Neural progenitor cell (in vitro differentiated cells): ENCODE data around the gene TLR9. TPM values are rescaled to one million over a fixed set of nuclear protein-coding genes. Genes with fewer than 3 reads are reported as not detected.

Experiments
- DNase-seq: peaks from one replicate; pipeline ENCODE4 v3.0.0-alpha.2; 2016; ENCODE audit warnings: low spot score
- H2AFZ ChIP-seq: fragments of 200-600 bp; sonication (generic); replicated peaks from 2 replicates; pipeline ENCODE4 v1.6.1; 2016; ENCODE audit warnings: antibody characterized with exemption
- H3F3A ChIP-seq: fragments of 200-600 bp; sonication (generic); 2 replicates; pipeline ENCODE4 v1.6.1; 2016; ENCODE audit warnings: antibody characterized with exemption, low read depth
- H3K27ac ChIP-seq: fragments of 200-600 bp; sonication (generic); 2 replicates; pipeline ENCODE4 v1.5.1; 2016; ENCODE audit warnings: mild to moderate bottlenecking
- H3K27me3 ChIP-seq: fragments of 200-600 bp; sonication (generic); 2 replicates; pipeline ENCODE4 v1.6.1; 2016; ENCODE audit warnings: mild to moderate bottlenecking, moderate library complexity
- H3K36me3 ChIP-seq: fragments of 200-600 bp; sonication (generic); 2 replicates; pipeline ENCODE4 v1.5.1; 2016
- H3K4me1 ChIP-seq: fragments of 200-600 bp; sonication (generic); 2 replicates; pipeline ENCODE4 v1.6.1; 2016; ENCODE audit warnings: mixed run types
- H3K4me2 ChIP-seq: fragments of 200-600 bp; sonication (generic); 2 replicates; pipeline ENCODE4 v1.6.1; 2016
- H3K4me3 ChIP-seq: fragments of 200-600 bp; sonication (generic); 2 replicates; pipeline ENCODE4 v1.5.1; 2016
- H3K79me2 ChIP-seq: fragments of 200-600 bp; sonication (generic); 2 replicates; pipeline ENCODE4 v1.6.1; 2016; ENCODE audit warnings: low read depth
- H3K9ac ChIP-seq: fragments of 200-600 bp; sonication (generic); 2 replicates; pipeline ENCODE4 v1.6.1; 2016
- H3K9me3 ChIP-seq: fragments of 200-600 bp; sonication (generic); 2 replicates; pipeline ENCODE4 v1.5.1; 2016; ENCODE audit warnings: low read depth
- H4K20me1 ChIP-seq: fragments of 200-600 bp; sonication (generic); 2 replicates; pipeline ENCODE4 v1.6.1; 2016; ENCODE audit warnings: low read depth
- H3K27ac Mint-ChIP-seq: 3 replicates; pipeline ENCODE4 v1.8.0; 2021; ENCODE audit warnings: mixed read lengths
- H3K27me3 Mint-ChIP-seq: 2 replicates; pipeline ENCODE4 v1.8.0; 2022; ENCODE audit warnings: low read depth, mild to moderate bottlenecking, inconsistent platforms, moderate library complexity, mixed read lengths; ENCODE audit not compliant: insufficient read depth
- H3K36me3 Mint-ChIP-seq: 3 replicates; pipeline ENCODE4 v1.8.0; 2021; ENCODE audit warnings: mixed read lengths
- H3K4me1 Mint-ChIP-seq: 3 replicates; pipeline ENCODE4 v1.8.0; 2021; ENCODE audit warnings: mixed read lengths
- H3K4me3 Mint-ChIP-seq: 3 replicates; pipeline ENCODE4 v1.8.0; 2021; ENCODE audit warnings: mild to moderate bottlenecking, moderate library complexity, mixed read lengths
- H3K9me3 Mint-ChIP-seq: 3 replicates; pipeline ENCODE4 v1.8.0; 2020; ENCODE audit warnings: mixed read lengths
- CTCF ChIP-seq: fragments of 200-600 bp; sonication (generic); IDR thresholded peaks from 2 replicates; pipeline ENCODE4 v1.5.1; 2017; ENCODE audit warnings: antibody characterized with exemption, mild to moderate bottlenecking
- EZH2 ChIP-seq: fragments of 200-600 bp; sonication (generic); IDR thresholded peaks from 2 replicates; pipeline ENCODE4 v1.6.1; 2017; ENCODE audit warnings: antibody characterized with exemption, mild to moderate bottlenecking, moderate library complexity
- EZH2phosphoT487 ChIP-seq: fragments of 200-600 bp; sonication (generic); IDR thresholded peaks from 2 replicates; pipeline ENCODE4 v1.6.1; 2017; ENCODE audit warnings: antibody characterized with exemption
- total RNA-seq: library from RNA; depleted of rRNA; stranded (reverse); fragments of >200 nt; gene quantifications from 2 replicates; pipeline ENCODE4 v1.2.3, GENCODE V29; 2015; ENCODE audit warnings: low replicate concordance

TLR9 gene
- total RNA-seq, 1 donor from 2014 or later = not detected

GRCh38 chr3:52183786-52184445 lies 41.5 kb downstream of the TLR9 start:
- H3K27me3 Mint-ChIP-seq = peaks cover 8% of the 10 kb centered on the region
- H3K4me1 Mint-ChIP-seq = peaks cover 10% of the 10 kb centered on the region
- H3K9me3 Mint-ChIP-seq = peaks cover 2% of the 10 kb centered on the region
- no peak for DNase-seq
- H3K4me3 ChIP-seq = no peak overlapping the region
- H3K27ac ChIP-seq = no peak overlapping the region
- H3K4me1 ChIP-seq = no peaks in the 10 kb centered on the region
- H2AFZ ChIP-seq = no peak overlapping the region
- no peaks in the 10 kb centered on the region for H3K36me3 Mint-ChIP-seq
- no peaks in the 10 kb centered on the region for H4K20me1 ChIP-seq
- H3K4me2 ChIP-seq = no peak overlapping the region
- H3K27me3 ChIP-seq = no peaks in the 10 kb centered on the region
- no peak for TF ChIP-seq EZH2
- no peaks in the 10 kb centered on the region for H3F3A ChIP-seq
- H3K9ac ChIP-seq = no peak overlapping the region
- H3K79me2 ChIP-seq = no peaks in the 10 kb centered on the region
- H3K9me3 ChIP-seq = no peaks in the 10 kb centered on the region
- no peak overlapping the region for H3K4me3 Mint-ChIP-seq
- H3K27ac Mint-ChIP-seq = no peak overlapping the region
- H3K36me3 ChIP-seq = no peaks in the 10 kb centered on the region

- H3K4me3 Mint-ChIP-seq = no peak overlapping the region
These were observed 42.8 kb downstream of the TLR9 start for GRCh38 chr3:52182691-52183090.

GRCh38 chr3:52182196-52182595 lies 43.2 kb downstream of the TLR9 start:
- Histone ChIP-seq H2AFZ (no peak overlapping the region), H3F3A (no peaks in the 10 kb centered on the region), H3K9me3 (no peaks in the 10 kb centered on the region), H3K4me3 (no peak overlapping the region), H4K20me1 (no peaks in the 10 kb centered on the region), H3K9ac (no peak overlapping the region), H3K36me3 (no peaks in the 10 kb centered on the region), H3K4me1 (no peaks in the 10 kb centered on the region), H3K27me3 (no peaks in the 10 kb centered on the region), H3K79me2 (no peaks in the 10 kb centered on the region), H3K27ac (no peak overlapping the region), H3K4me2 (no peak overlapping the region)
- H3K27me3 Mint-ChIP-seq = peaks cover 11% of the 10 kb centered on the region
- H3K27ac Mint-ChIP-seq = no peak overlapping the region
- H3K9me3 Mint-ChIP-seq = peaks cover 2% of the 10 kb centered on the region
- no peak for TF ChIP-seq CTCF
- no peak for TF ChIP-seq EZH2
- TF ChIP-seq EZH2phosphoT487 = no peak
- no peaks in the 10 kb centered on the region for H3K36me3 Mint-ChIP-seq
- peaks cover 14% of the 10 kb centered on the region for H3K4me1 Mint-ChIP-seq
- no peak for DNase-seq
- no peak overlapping the region for H3K4me3 Mint-ChIP-seq

More at GRCh38 chr3:52182691-52183090, 42.8 kb downstream of the TLR9 start:
- DNase-seq = no peak
- H3K9me3 ChIP-seq = no peaks in the 10 kb centered on the region
- H3K4me3 ChIP-seq = no peak overlapping the region
- Mint-ChIP-seq H3K27ac (no peak overlapping the region), H3K4me1 (peaks cover 10% of the 10 kb centered on the region), H3K9me3 (peaks cover 2% of the 10 kb centered on the region), H3K27me3 (peaks cover 11% of the 10 kb centered on the region), H3K36me3 (no peaks in the 10 kb centered on the region)
- H3F3A ChIP-seq = no peaks in the 10 kb centered on the region
- H3K4me2 ChIP-seq = no peak overlapping the region
- TF ChIP-seq EZH2phosphoT487 (no peak), CTCF (no peak), EZH2 (no peak)
- no peaks in the 10 kb centered on the region for H3K27me3 ChIP-seq
- H4K20me1 ChIP-seq = no peaks in the 10 kb centered on the region
- no peak overlapping the region for H3K9ac ChIP-seq
- H3K4me1 ChIP-seq = no peaks in the 10 kb centered on the region
- no peaks in the 10 kb centered on the region for H3K36me3 ChIP-seq
- no peak overlapping the region for H3K27ac ChIP-seq
- no peak overlapping the region for H2AFZ ChIP-seq
- no peaks in the 10 kb centered on the region for H3K79me2 ChIP-seq

- Mint-ChIP-seq H3K27ac (no peak overlapping the region), H3K4me3 (no peak overlapping the region), H3K9me3 (peaks cover 2% of the 10 kb centered on the region), H3K36me3 (no peaks in the 10 kb centered on the region), H3K4me1 (peaks cover 16% of the 10 kb centered on the region), H3K27me3 (peaks cover 11% of the 10 kb centered on the region)
- Histone ChIP-seq H4K20me1 (no peaks in the 10 kb centered on the region), H2AFZ (no peak overlapping the region), H3K4me3 (no peak overlapping the region), H3K79me2 (no peaks in the 10 kb centered on the region), H3K36me3 (no peaks in the 10 kb centered on the region), H3K4me2 (no peak overlapping the region), H3K9ac (no peak overlapping the region), H3K27ac (no peak overlapping the region), H3K9me3 (no peaks in the 10 kb centered on the region), H3K4me1 (no peaks in the 10 kb centered on the region), H3K27me3 (no peaks in the 10 kb centered on the region), H3F3A (no peaks in the 10 kb centered on the region)
- DNase-seq = no peak
- TF ChIP-seq EZH2phosphoT487 (no peak), EZH2 (no peak), CTCF (no peak)
These were observed 43.9 kb downstream of the TLR9 start for GRCh38 chr3:52181543-52181942.
